ENCODE results near the gene NTRK2.

The NTRK2 gene

GRCh38 chr9:85042981-85043647 lies 373.6 kb downstream of the NTRK2 start:
- no peak for TF ChIP-seq CTCF (IDR thresholded peaks at IDR 0.05; ENCODE audit: low read depth, low read length)
- DNase-seq (ENCODE audit: extremely low read depth, low read depth), result no peak

GRCh38 chr9:85045271-85045670 lies 375.7 kb downstream of the NTRK2 start:
- TF ChIP-seq CTCF (IDR thresholded peaks at IDR 0.05; ENCODE audit: low read depth, low read length), result no peak
- DNase-seq (ENCODE audit: extremely low read depth, low read depth), result no peak

- no peak for TF ChIP-seq CTCF (IDR thresholded peaks at IDR 0.05; ENCODE audit: low read depth, low read length)
- no peak for DNase-seq (ENCODE audit: extremely low read depth, low read depth)
Measured at GRCh38 chr9:85046475-85046874, 376.9 kb downstream of the NTRK2 start.

- no peak for TF ChIP-seq CTCF (IDR thresholded peaks at IDR 0.05; ENCODE audit: low read depth, low read length)
- DNase-seq (ENCODE audit: extremely low read depth, low read depth), result no peak
Measured at GRCh38 chr9:85053206-85053786, 383.8 kb downstream of the NTRK2 start.

- no peak for TF ChIP-seq CTCF (IDR thresholded peaks at IDR 0.05; ENCODE audit: low read depth, low read length)
- no peak for DNase-seq (ENCODE audit: extremely low read depth, low read depth)
Measured at GRCh38 chr9:85054017-85054416, 384.5 kb downstream of the NTRK2 start.

GRCh38 chr9:85055506-85056202 lies 386.1 kb downstream of the NTRK2 start:
- TF ChIP-seq CTCF (IDR thresholded peaks at IDR 0.05; ENCODE audit: low read depth, low read length), result no peak
- DNase-seq (ENCODE audit: extremely low read depth, low read depth), result no peak

GRCh38 chr9:85056203-85056572 lies 386.7 kb downstream of the NTRK2 start:
- no peak for DNase-seq (ENCODE audit: extremely low read depth, low read depth)
- TF ChIP-seq CTCF (IDR thresholded peaks at IDR 0.05; ENCODE audit: low read depth, low read length), result no peak
